Stimulated activated CD4-positive, alpha-beta T cell treated with anti-CD3 and anti-CD28 coated beads, Interleukin-12 subunit alpha, Interleukin-12 subunit beta, amount 100 ng/mL, for 48 hours (primary cell): ENCODE data around the gene PDZRN3.
"Not testable (repeated sequence)": the region's sequence is repeated elsewhere in the genome, so short reads cannot be mapped to it uniquely, and the experiment has no call there.

Experiments
- DNase-seq, 3 donors: peaks; one replicate each; pipeline ENCODE4 v3.0.0-alpha.2; 2020; ENCODE audit warnings: low read depth in 2 of 3, low spot score in 1 of 3

The PDZRN3 gene

GRCh38 chr3:73592154-73593144, 32.3 kb downstream of the PDZRN3 start:
- no peak for DNase-seq

- no peak for DNase-seq
Measured at GRCh38 chr3:73591286-73591800, 33.4 kb downstream of the PDZRN3 start.

GRCh38 chr3:73586628-73587027, 38.1 kb downstream of the PDZRN3 start:
- DNase-seq, result no peak

GRCh38 chr3:73586190-73586589, 38.6 kb downstream of the PDZRN3 start:
- no peak for DNase-seq

GRCh38 chr3:73584873-73585272, 39.9 kb downstream of the PDZRN3 start:
- no peak for DNase-seq

GRCh38 chr3:73582535-73582934, 42.2 kb downstream of the PDZRN3 start:
- DNase-seq, result no peak

- DNase-seq, result no peak
Measured at GRCh38 chr3:73581134-73581846, 43.5 kb downstream of the PDZRN3 start.

- peak in 1 of 3 donors; percentile 0 for DNase-seq
Measured at GRCh38 chr3:73580343-73580742, 44.4 kb downstream of the PDZRN3 start.

- no peak for DNase-seq
Measured at GRCh38 chr3:73577704-73578103, 47.0 kb downstream of the PDZRN3 start.

GRCh38 chr3:73576999-73577461, 47.7 kb downstream of the PDZRN3 start:
- DNase-seq, result no peak

- DNase-seq, result no peak
Measured at GRCh38 chr3:73575953-73576352, 48.8 kb downstream of the PDZRN3 start.

GRCh38 chr3:73575519-73575918, 49.2 kb downstream of the PDZRN3 start:
- no peak for DNase-seq

- no peak for DNase-seq
Measured at GRCh38 chr3:73573204-73573603, 51.5 kb downstream of the PDZRN3 start.

GRCh38 chr3:73572368-73572767, 52.4 kb downstream of the PDZRN3 start:
- DNase-seq, result no peak

- no peak for DNase-seq
Measured at GRCh38 chr3:73571238-73571794, 53.4 kb downstream of the PDZRN3 start.

GRCh38 chr3:73569246-73569760, 55.4 kb downstream of the PDZRN3 start:
- DNase-seq, result no peak

GRCh38 chr3:73568371-73568862, 56.3 kb downstream of the PDZRN3 start:
- DNase-seq, result no peak

GRCh38 chr3:73565374-73565773, 59.4 kb downstream of the PDZRN3 start:
- not testable (repeated sequence) for DNase-seq

GRCh38 chr3:73563896-73564582, 60.7 kb downstream of the PDZRN3 start:
- no peak for DNase-seq

- DNase-seq, result no peak
Measured at GRCh38 chr3:73561494-73561893, 63.2 kb downstream of the PDZRN3 start.
